Neural progenitor cell (in vitro differentiated cells): ENCODE results near the gene LRP4. TPM values are rescaled to one million over a fixed set of nuclear protein-coding genes. Genes with fewer than 3 reads are reported as not detected.

Source experiments
- DNase-seq: peaks from one replicate; pipeline ENCODE4 v3.0.0-alpha.2; 2016; ENCODE audit warnings: low spot score
- H2AFZ ChIP-seq: fragments of 200-600 bp; sonication (generic); replicated peaks from 2 replicates; pipeline ENCODE4 v1.6.1; 2016; ENCODE audit warnings: antibody characterized with exemption
- H3F3A ChIP-seq: fragments of 200-600 bp; sonication (generic); 2 replicates; pipeline ENCODE4 v1.6.1; 2016; ENCODE audit warnings: antibody characterized with exemption, low read depth
- H3K27ac ChIP-seq: fragments of 200-600 bp; sonication (generic); 2 replicates; pipeline ENCODE4 v1.5.1; 2016; ENCODE audit warnings: mild to moderate bottlenecking
- H3K27me3 ChIP-seq: fragments of 200-600 bp; sonication (generic); 2 replicates; pipeline ENCODE4 v1.6.1; 2016; ENCODE audit warnings: mild to moderate bottlenecking, moderate library complexity
- H3K36me3 ChIP-seq: fragments of 200-600 bp; sonication (generic); 2 replicates; pipeline ENCODE4 v1.5.1; 2016
- H3K4me1 ChIP-seq: fragments of 200-600 bp; sonication (generic); 2 replicates; pipeline ENCODE4 v1.6.1; 2016; ENCODE audit warnings: mixed run types
- H3K4me2 ChIP-seq: fragments of 200-600 bp; sonication (generic); 2 replicates; pipeline ENCODE4 v1.6.1; 2016
- H3K4me3 ChIP-seq: fragments of 200-600 bp; sonication (generic); 2 replicates; pipeline ENCODE4 v1.5.1; 2016
- H3K79me2 ChIP-seq: fragments of 200-600 bp; sonication (generic); 2 replicates; pipeline ENCODE4 v1.6.1; 2016; ENCODE audit warnings: low read depth
- H3K9ac ChIP-seq: fragments of 200-600 bp; sonication (generic); 2 replicates; pipeline ENCODE4 v1.6.1; 2016
- H3K9me3 ChIP-seq: fragments of 200-600 bp; sonication (generic); 2 replicates; pipeline ENCODE4 v1.5.1; 2016; ENCODE audit warnings: low read depth
- H4K20me1 ChIP-seq: fragments of 200-600 bp; sonication (generic); 2 replicates; pipeline ENCODE4 v1.6.1; 2016; ENCODE audit warnings: low read depth
- H3K27ac Mint-ChIP-seq: 3 replicates; pipeline ENCODE4 v1.8.0; 2021; ENCODE audit warnings: mixed read lengths
- H3K27me3 Mint-ChIP-seq: 2 replicates; pipeline ENCODE4 v1.8.0; 2022; ENCODE audit warnings: low read depth, mild to moderate bottlenecking, inconsistent platforms, moderate library complexity, mixed read lengths; ENCODE audit not compliant: insufficient read depth
- H3K36me3 Mint-ChIP-seq: 3 replicates; pipeline ENCODE4 v1.8.0; 2021; ENCODE audit warnings: mixed read lengths
- H3K4me1 Mint-ChIP-seq: 3 replicates; pipeline ENCODE4 v1.8.0; 2021; ENCODE audit warnings: mixed read lengths
- H3K4me3 Mint-ChIP-seq: 3 replicates; pipeline ENCODE4 v1.8.0; 2021; ENCODE audit warnings: mild to moderate bottlenecking, moderate library complexity, mixed read lengths
- H3K9me3 Mint-ChIP-seq: 3 replicates; pipeline ENCODE4 v1.8.0; 2020; ENCODE audit warnings: mixed read lengths
- CTCF ChIP-seq: fragments of 200-600 bp; sonication (generic); IDR thresholded peaks from 2 replicates; pipeline ENCODE4 v1.5.1; 2017; ENCODE audit warnings: antibody characterized with exemption, mild to moderate bottlenecking
- EZH2 ChIP-seq: fragments of 200-600 bp; sonication (generic); IDR thresholded peaks from 2 replicates; pipeline ENCODE4 v1.6.1; 2017; ENCODE audit warnings: antibody characterized with exemption, mild to moderate bottlenecking, moderate library complexity
- EZH2phosphoT487 ChIP-seq: fragments of 200-600 bp; sonication (generic); IDR thresholded peaks from 2 replicates; pipeline ENCODE4 v1.6.1; 2017; ENCODE audit warnings: antibody characterized with exemption
- total RNA-seq: library from RNA; depleted of rRNA; stranded (reverse); fragments of >200 nt; gene quantifications from 2 replicates; pipeline ENCODE4 v1.2.3, GENCODE V29; 2015; ENCODE audit warnings: low replicate concordance

The LRP4 gene
- total RNA-seq, 1 donor from 2014 or later: 12.0 TPM

DNA sequence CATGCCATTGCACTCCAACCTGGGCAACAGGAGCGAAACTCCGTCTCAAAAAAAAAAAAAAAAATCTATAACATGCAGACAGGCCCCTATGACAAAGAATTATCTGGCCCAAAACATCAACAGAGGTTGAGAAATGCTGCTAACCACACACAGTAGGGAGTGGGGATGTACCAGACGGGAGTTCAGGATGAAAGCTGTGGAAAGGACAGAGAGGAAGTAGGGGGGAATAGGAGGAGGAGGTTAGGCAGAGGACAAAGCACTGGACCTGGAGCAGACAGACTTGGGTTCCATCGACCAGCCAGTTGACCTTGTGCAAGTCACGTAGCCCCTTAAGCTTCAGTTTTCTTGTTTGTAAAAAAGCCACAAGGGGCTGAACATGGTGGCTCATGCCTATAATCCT lies 12.5 kb downstream of the LRP4 start:
- no peaks in the 10 kb centered on the region for H3K9me3 Mint-ChIP-seq
- Histone ChIP-seq H4K20me1 (peaks cover 9% of the 10 kb centered on the region), H3K27ac (no peak overlapping the region), H2AFZ (no peak overlapping the region), H3K4me1 (peaks cover 33% of the 10 kb centered on the region), H3F3A (peaks cover 39% of the 10 kb centered on the region), H3K79me2 (peaks cover 23% of the 10 kb centered on the region), H3K4me3 (no peak overlapping the region), H3K9ac (no peak overlapping the region), H3K9me3 (no peaks in the 10 kb centered on the region), H3K36me3 (no peaks in the 10 kb centered on the region), H3K4me2 (no peak overlapping the region), H3K27me3 (no peaks in the 10 kb centered on the region)
- peaks cover 56% of the 10 kb centered on the region for H3K4me1 Mint-ChIP-seq
- DNase-seq: no peak
- TF ChIP-seq EZH2phosphoT487: no peak
- TF ChIP-seq EZH2: no peak
- TF ChIP-seq CTCF: no peak
- H3K4me3 Mint-ChIP-seq: no peak overlapping the region
- no peak overlapping the region for H3K27ac Mint-ChIP-seq
- H3K36me3 Mint-ChIP-seq: peaks cover 23% of the 10 kb centered on the region
- H3K27me3 Mint-ChIP-seq: no peaks in the 10 kb centered on the region

DNA sequence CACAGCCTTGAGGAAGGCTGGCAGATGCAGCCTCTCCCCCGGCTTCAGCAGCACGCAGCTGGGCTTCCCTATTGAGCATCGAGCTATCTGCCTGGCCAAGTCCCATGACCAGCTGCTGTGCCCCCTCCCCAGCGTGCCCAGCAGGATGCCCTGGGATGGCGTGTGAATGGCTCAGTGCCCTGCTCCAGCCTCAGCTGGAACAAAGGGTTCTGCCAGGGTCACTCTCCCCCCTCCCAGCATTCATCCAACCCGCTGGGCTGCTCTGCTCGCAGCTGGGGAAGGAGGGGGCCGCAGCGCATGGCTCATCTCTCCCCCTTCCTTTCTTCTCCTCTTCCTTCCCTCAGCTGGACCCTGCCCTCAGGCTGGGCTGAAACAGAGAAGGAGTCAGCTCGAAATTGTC lies 14.5 kb downstream of the LRP4 start:
- Histone ChIP-seq H3K36me3 (no peaks in the 10 kb centered on the region), H3K4me1 (peaks cover 29% of the 10 kb centered on the region), H3K4me3 (no peak overlapping the region), H3F3A (peaks cover 37% of the 10 kb centered on the region), H3K9ac (no peak overlapping the region), H2AFZ (no peak overlapping the region), H3K27me3 (no peaks in the 10 kb centered on the region), H4K20me1 (peaks cover 9% of the 10 kb centered on the region), H3K27ac (no peak overlapping the region), H3K79me2 (peaks cover 15% of the 10 kb centered on the region), H3K4me2 (peak overlapping the region; percentile 57), H3K9me3 (no peaks in the 10 kb centered on the region)
- H3K4me3 Mint-ChIP-seq: no peak overlapping the region
- H3K27ac Mint-ChIP-seq: peak overlapping the region; percentile 26
- no peaks in the 10 kb centered on the region for H3K27me3 Mint-ChIP-seq
- peaks cover 30% of the 10 kb centered on the region for H3K36me3 Mint-ChIP-seq
- TF ChIP-seq EZH2phosphoT487: no peak
- TF ChIP-seq CTCF: no peak
- TF ChIP-seq EZH2: no peak
- peak; percentile 59 for DNase-seq
- peaks cover 49% of the 10 kb centered on the region for H3K4me1 Mint-ChIP-seq
- no peaks in the 10 kb centered on the region for H3K9me3 Mint-ChIP-seq

- no peak for DNase-seq
- no peaks in the 10 kb centered on the region for H3K27me3 Mint-ChIP-seq
- H3K9me3 Mint-ChIP-seq: peaks cover 2% of the 10 kb centered on the region
- no peak overlapping the region for H3K4me3 Mint-ChIP-seq
- Histone ChIP-seq H3K4me3 (no peak overlapping the region), H3K27ac (no peak overlapping the region), H3K79me2 (peaks cover 5% of the 10 kb centered on the region), H3K9ac (no peak overlapping the region), H4K20me1 (peaks cover 9% of the 10 kb centered on the region), H3K4me2 (no peak overlapping the region), H2AFZ (no peak overlapping the region), H3F3A (peaks cover 25% of the 10 kb centered on the region), H3K9me3 (no peaks in the 10 kb centered on the region), H3K27me3 (no peaks in the 10 kb centered on the region), H3K36me3 (no peaks in the 10 kb centered on the region), H3K4me1 (peaks cover 29% of the 10 kb centered on the region)
- peak overlapping the region; percentile 69 for H3K27ac Mint-ChIP-seq
- TF ChIP-seq EZH2phosphoT487 (no peak), CTCF (no peak), EZH2 (no peak)
- H3K4me1 Mint-ChIP-seq: peaks cover 45% of the 10 kb centered on the region
- H3K36me3 Mint-ChIP-seq: peaks cover 35% of the 10 kb centered on the region
Measured at GRCh38 chr11:46902694-46903093, 15.7 kb downstream of the LRP4 start.

GRCh38 chr11:46901156-46901555 lies 17.2 kb downstream of the LRP4 start:
- Mint-ChIP-seq H3K36me3 (peaks cover 34% of the 10 kb centered on the region), H3K27ac (no peak overlapping the region), H3K4me3 (no peak overlapping the region), H3K9me3 (peaks cover 2% of the 10 kb centered on the region), H3K27me3 (no peaks in the 10 kb centered on the region), H3K4me1 (peaks cover 32% of the 10 kb centered on the region)
- Histone ChIP-seq H3K4me2 (no peak overlapping the region), H3K9ac (no peak overlapping the region), H3K9me3 (no peaks in the 10 kb centered on the region), H3K27ac (no peak overlapping the region), H3K27me3 (no peaks in the 10 kb centered on the region), H3K79me2 (peaks cover 5% of the 10 kb centered on the region), H3F3A (peaks cover 10% of the 10 kb centered on the region), H4K20me1 (peaks cover 9% of the 10 kb centered on the region), H3K36me3 (no peaks in the 10 kb centered on the region), H2AFZ (no peak overlapping the region), H3K4me1 (peaks cover 14% of the 10 kb centered on the region), H3K4me3 (no peak overlapping the region)
- TF ChIP-seq EZH2phosphoT487: no peak
- no peak for TF ChIP-seq EZH2
- TF ChIP-seq CTCF: no peak
- no peak for DNase-seq
